WTC11 (cell line): ENCODE data around the gene ISG20L2. TPM values are rescaled to one million over a fixed set of nuclear protein-coding genes. Genes with fewer than 3 reads are reported as not detected.
A peak's percentile ranks its signal among the peaks of the same experiment; 100 is the strongest.

Experiments used
- ATAC-seq: fragments of 200-7000 bp; cut with Tn5 transposase; 2 replicates; pipeline ENCODE4 v1.10.0; 2021; ENCODE audit warnings: mild to moderate bottlenecking, moderate library complexity
- CTCF ChIA-PET: fragments of 300-600 bp; sonication (Branson Sonifier 250); formaldehyde crosslinking; loops from one replicate; lab custom pipeline; 2021; ENCODE audit warnings: antibody characterized with exemption; lab: Charles Lee
- POLR2A ChIA-PET: fragments of 350-600 bp; sonication (Branson Sonifier 250); formaldehyde crosslinking; loops from one replicate; lab custom pipeline; 2021; ENCODE audit warnings: antibody characterized with exemption; lab: Charles Lee
- DNase-seq: peaks from one replicate; pipeline ENCODE4 v3.0.0; 2021; ENCODE audit warnings: low spot score
- H3K27ac Mint-ChIP-seq: 2 replicates; pipeline ENCODE4 v1.8.0; 2021; ENCODE audit warnings: mixed read lengths
- H3K27me3 Mint-ChIP-seq: 2 replicates; pipeline ENCODE4 v1.8.0; 2021; ENCODE audit warnings: low read depth, mild to moderate bottlenecking, moderate library complexity, mixed read lengths
- H3K36me3 Mint-ChIP-seq: 2 replicates; pipeline ENCODE4 v1.8.0; 2021; ENCODE audit warnings: mixed read lengths
- H3K4me1 Mint-ChIP-seq: 2 replicates; pipeline ENCODE4 v1.8.0; 2022; ENCODE audit warnings: mixed read lengths
- H3K4me3 Mint-ChIP-seq: 2 replicates; pipeline ENCODE4 v1.8.0; 2021; ENCODE audit warnings: mild to moderate bottlenecking, moderate library complexity, mixed read lengths
- H3K9me3 Mint-ChIP-seq: 2 replicates; pipeline ENCODE4 v1.8.0; 2021; ENCODE audit warnings: mixed read lengths
- EMX1 ChIP-seq: fragments of 250-450 bp; sonication (Bioruptor Pico); IDR thresholded peaks from 2 replicates; pipeline ENCODE4 v1.8.0; 2021; ENCODE audit warnings: mild to moderate bottlenecking
- ETV6 ChIP-seq: sonication (generic); formaldehyde crosslinking; IDR thresholded peaks from 2 replicates; pipeline ENCODE4 v1.8.1; 2022; ENCODE audit warnings: mild to moderate bottlenecking, missing genetic modification reagents
- FOXJ3 ChIP-seq: sonication (generic); formaldehyde crosslinking; IDR thresholded peaks from 2 replicates; pipeline ENCODE4 v1.9.0; 2021; ENCODE audit warnings: missing genetic modification reagents, mild to moderate bottlenecking, borderline replicate concordance
- JAZF1 ChIP-seq: fragments of 250-450 bp; sonication (Bioruptor Pico); IDR thresholded peaks from 2 replicates; pipeline ENCODE4 v1.9.0; 2021; ENCODE audit warnings: moderate library complexity, mild to moderate bottlenecking, inconsistent platforms
- MLX ChIP-seq: sonication (generic); formaldehyde crosslinking; IDR thresholded peaks from 2 replicates; pipeline ENCODE4 v1.8.1; 2023; ENCODE audit warnings: mild to moderate bottlenecking, missing genetic modification reagents, moderate library complexity
- total RNA-seq: library from RNA; stranded (reverse); gene quantifications from 3 replicates; pipeline ENCODE4 v1.2.3, GENCODE V29; 2021
- TF ChIP-seq, protein P1 (sequence below): sonication (generic); formaldehyde crosslinking; IDR thresholded peaks from 2 replicates; pipeline ENCODE4 v1.8.1; 2022; ENCODE audit warnings: low read depth, mild to moderate bottlenecking, moderate library complexity, missing genetic modification reagents, borderline replicate concordance
- TF ChIP-seq, protein P2 (sequence below): fragments of 200-600 bp; IDR thresholded peaks from 2 replicates; pipeline ENCODE4 v1.8.0; 2022; ENCODE audit warnings: antibody characterized with exemption
- TF ChIP-seq, protein P3 (sequence below): sonication (generic); formaldehyde crosslinking; IDR thresholded peaks from 2 replicates; pipeline ENCODE4 v1.8.0; 2022; ENCODE audit warnings: mild to moderate bottlenecking, missing genetic modification reagents

Gene ISG20L2
- total RNA-seq, 1 experiment from 2014 or later, result 43.8 TPM

DNA sequence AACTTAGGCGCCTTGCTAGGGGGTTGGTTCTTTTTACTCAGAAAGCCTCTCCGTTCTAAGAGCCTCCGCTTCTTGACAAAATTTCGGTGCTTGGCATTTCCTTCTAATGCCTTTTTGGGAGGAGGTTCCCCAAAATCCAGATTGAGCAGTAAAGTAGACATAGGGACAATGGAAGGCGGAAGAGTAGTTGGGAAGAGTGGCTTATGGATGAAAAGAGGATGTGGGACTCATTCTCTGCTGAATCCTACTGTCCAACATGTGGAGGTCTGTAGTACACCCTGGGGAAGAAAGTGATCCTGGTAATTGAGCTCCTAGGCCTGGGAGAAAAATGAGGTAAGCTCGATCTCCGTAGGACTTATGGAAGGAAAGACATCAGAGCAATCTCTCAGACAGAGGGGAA, 1.1 kb downstream of the ISG20L2 start:
- ATAC-seq (no peak), DNase-seq (no peak)
- peaks cover 20% of the 10 kb centered on the region for H3K36me3 Mint-ChIP-seq
- ChIA-PET POLR2A (interaction anchor here (1.3 to 5.3 kb wide), 7 partner anchors 12 to 51 kb away, joined by 3 to 57 read pairs (median 10); partner anchors contain the start of genes HDGF, MRPL24 and NES), CTCF (interaction anchor here (0.6 to 9.5 kb wide), 24 partner anchors 13 to 440 kb away, joined by 3 to 682 read pairs (median 18); partner anchors contain the start of genes CRABP2, HDGF, INSRR and MRPL24)
- H3K4me3 Mint-ChIP-seq, result no peak overlapping the region
- H3K27me3 Mint-ChIP-seq, result no peaks in the 10 kb centered on the region
- H3K27ac Mint-ChIP-seq, result peak overlapping the region; percentile 99
- no peaks in the 10 kb centered on the region for H3K9me3 Mint-ChIP-seq
- H3K4me1 Mint-ChIP-seq, result peaks cover 14% of the 10 kb centered on the region
- TF ChIP-seq, protein P1, sequence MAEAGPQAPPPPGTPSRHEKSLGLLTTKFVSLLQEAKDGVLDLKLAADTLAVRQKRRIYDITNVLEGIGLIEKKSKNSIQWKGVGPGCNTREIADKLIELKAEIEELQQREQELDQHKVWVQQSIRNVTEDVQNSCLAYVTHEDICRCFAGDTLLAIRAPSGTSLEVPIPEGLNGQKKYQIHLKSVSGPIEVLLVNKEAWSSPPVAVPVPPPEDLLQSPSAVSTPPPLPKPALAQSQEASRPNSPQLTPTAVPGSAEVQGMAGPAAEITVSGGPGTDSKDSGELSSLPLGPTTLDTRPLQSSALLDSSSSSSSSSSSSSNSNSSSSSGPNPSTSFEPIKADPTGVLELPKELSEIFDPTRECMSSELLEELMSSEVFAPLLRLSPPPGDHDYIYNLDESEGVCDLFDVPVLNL (CRISPR knock-in tag), result no peak

DNA sequence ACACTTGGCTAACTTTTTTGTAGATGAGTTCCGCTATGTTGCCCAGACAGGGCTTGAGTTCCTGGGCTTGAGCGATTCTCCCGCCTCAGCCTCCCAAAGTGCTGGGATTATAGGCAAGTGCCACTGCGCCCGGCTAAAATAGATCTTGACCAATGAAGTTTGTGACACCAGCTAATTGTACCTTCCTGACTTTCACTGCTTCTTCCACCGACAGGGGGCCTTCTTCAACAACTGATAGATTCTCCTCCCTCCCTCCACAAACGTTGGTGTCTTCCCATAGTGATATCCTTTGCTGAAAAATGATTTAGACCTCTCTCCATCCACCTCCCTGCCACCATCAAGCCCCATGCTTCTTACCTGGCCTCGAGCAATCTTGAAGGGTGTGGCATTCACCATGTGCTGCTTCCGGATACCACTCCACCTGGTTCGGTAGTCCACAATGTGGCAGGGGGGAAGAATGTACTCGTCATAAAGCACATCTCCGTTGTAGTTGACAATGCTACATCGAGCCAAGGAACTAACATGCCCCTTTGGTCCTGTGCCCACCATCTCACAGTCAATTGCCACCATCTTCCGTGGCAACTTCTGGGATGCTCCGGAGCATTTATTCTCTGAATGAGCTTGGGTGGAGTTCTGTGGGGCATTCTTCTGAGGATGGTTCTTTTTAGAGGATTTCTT, 1.9 kb downstream of the ISG20L2 start:
- Mint-ChIP-seq H3K36me3 (peaks cover 24% of the 10 kb centered on the region), H3K4me1 (peaks cover 14% of the 10 kb centered on the region), H3K27me3 (no peaks in the 10 kb centered on the region), H3K9me3 (no peaks in the 10 kb centered on the region), H3K4me3 (no peak overlapping the region), H3K27ac (no peak overlapping the region)
- peak; percentile 4; the same call in 1 of the 2 replicates for ATAC-seq
- DNase-seq, result peak; percentile 66
- TF ChIP-seq, protein P2, sequence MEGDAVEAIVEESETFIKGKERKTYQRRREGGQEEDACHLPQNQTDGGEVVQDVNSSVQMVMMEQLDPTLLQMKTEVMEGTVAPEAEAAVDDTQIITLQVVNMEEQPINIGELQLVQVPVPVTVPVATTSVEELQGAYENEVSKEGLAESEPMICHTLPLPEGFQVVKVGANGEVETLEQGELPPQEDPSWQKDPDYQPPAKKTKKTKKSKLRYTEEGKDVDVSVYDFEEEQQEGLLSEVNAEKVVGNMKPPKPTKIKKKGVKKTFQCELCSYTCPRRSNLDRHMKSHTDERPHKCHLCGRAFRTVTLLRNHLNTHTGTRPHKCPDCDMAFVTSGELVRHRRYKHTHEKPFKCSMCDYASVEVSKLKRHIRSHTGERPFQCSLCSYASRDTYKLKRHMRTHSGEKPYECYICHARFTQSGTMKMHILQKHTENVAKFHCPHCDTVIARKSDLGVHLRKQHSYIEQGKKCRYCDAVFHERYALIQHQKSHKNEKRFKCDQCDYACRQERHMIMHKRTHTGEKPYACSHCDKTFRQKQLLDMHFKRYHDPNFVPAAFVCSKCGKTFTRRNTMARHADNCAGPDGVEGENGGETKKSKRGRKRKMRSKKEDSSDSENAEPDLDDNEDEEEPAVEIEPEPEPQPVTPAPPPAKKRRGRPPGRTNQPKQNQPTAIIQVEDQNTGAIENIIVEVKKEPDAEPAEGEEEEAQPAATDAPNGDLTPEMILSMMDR, result peak; percentile 49
- TF ChIP-seq JAZF1, result no peak
- CTCF ChIA-PET, result interaction anchor here (0.6 to 9.5 kb wide), 74 partner anchors 9 to 439 kb away, joined by 3 to 682 read pairs (median 7); partner anchors contain the start of genes CRABP2, HAPLN2, HDGF and INSRR
- POLR2A ChIA-PET, result interaction anchor here (0.6 to 5.3 kb wide), 10 partner anchors 11 to 132 kb away, joined by 3 to 57 read pairs (median 6); partner anchors contain the start of genes HDGF, INSRR, MRPL24 and NES

DNA sequence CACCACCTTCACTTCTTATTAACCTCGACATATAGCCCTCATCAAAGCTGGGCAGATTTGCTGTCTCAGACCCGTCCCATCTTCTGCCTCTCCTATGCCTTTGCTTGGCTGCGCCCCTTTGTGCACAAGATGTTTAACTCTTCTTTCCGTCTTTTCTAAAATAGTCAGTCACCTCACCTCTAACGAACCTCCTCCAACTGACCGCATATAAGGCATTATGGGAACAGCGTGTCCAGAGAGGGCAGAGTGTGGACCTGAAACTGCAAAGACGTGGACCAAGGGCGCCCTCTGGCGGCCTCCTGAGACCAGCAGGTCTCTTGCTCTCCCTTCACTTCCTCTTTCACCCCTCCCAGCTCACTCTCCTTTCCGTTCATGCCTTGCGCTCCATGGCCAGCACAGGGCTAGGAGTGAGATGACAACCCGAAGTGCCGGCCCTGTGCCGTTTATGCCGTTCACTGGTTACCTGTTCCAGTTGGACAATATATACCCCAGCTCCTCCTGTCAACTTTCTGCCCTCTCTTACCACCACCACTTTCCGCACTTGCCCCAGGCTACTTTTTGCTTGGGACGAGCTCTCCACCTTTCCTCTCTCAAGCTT, 2.8 kb downstream of the ISG20L2 start:
- no peaks in the 10 kb centered on the region for H3K9me3 Mint-ChIP-seq
- no peak overlapping the region for H3K4me3 Mint-ChIP-seq

More for the DNA sequence above, 2.8 kb downstream of the ISG20L2 start:
- Mint-ChIP-seq H3K4me1 (peaks cover 14% of the 10 kb centered on the region), H3K27ac (no peak overlapping the region), H3K36me3 (peaks cover 28% of the 10 kb centered on the region), H3K27me3 (no peaks in the 10 kb centered on the region)
- CTCF ChIA-PET, result interaction anchor here (0.5 to 9.5 kb wide), 77 partner anchors 10 to 729 kb away, joined by 3 to 682 read pairs (median 6); partner anchors contain the start of genes CRABP2, HAPLN2, HDGF and INSRR
- POLR2A ChIA-PET, result interaction anchor here (0.6 to 5.3 kb wide), 11 partner anchors 10 to 133 kb away, joined by 3 to 57 read pairs (median 5); partner anchors contain the start of genes HDGF, INSRR, MRPL24 and NES
- peak; percentile 60 for ATAC-seq
- TF ChIP-seq, protein P2, result peak; percentile 95
- TF ChIP-seq, protein P3, sequence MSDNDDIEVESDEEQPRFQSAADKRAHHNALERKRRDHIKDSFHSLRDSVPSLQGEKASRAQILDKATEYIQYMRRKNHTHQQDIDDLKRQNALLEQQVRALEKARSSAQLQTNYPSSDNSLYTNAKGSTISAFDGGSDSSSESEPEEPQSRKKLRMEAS (CRISPR knock-in tag), result peak; percentile 52; the same call in 1 of the 2 replicates
- peak; percentile 69; the same call in 1 of the 2 replicates for TF ChIP-seq ETV6 (CRISPR knock-in tag)
- TF ChIP-seq FOXJ3, result no peak
- TF ChIP-seq EMX1 (CRISPR knock-in tag), result no peak
- no peak for TF ChIP-seq MLX (CRISPR knock-in tag)
- peak; percentile 90 for DNase-seq
